NT2/D1 (cell line): ENCODE results near the gene MYRFL.

Source experiments
- SUZ12 ChIP-seq: IDR thresholded peaks from 2 replicates; pipeline ENCODE4 v1.6.1; 2011; ENCODE audit not compliant: insufficient read length, insufficient read depth; ENCODE audit errors: extremely low read depth
- YY1 ChIP-seq: IDR thresholded peaks from 2 replicates; pipeline ENCODE4 v1.6.1; 2011; ENCODE audit not compliant: insufficient read length, insufficient read depth
- ZNF274 ChIP-seq: IDR thresholded peaks from 2 replicates; pipeline ENCODE4 v1.6.1; 2011; ENCODE audit warnings: mild to moderate bottlenecking, low read depth, low read length

DNA sequence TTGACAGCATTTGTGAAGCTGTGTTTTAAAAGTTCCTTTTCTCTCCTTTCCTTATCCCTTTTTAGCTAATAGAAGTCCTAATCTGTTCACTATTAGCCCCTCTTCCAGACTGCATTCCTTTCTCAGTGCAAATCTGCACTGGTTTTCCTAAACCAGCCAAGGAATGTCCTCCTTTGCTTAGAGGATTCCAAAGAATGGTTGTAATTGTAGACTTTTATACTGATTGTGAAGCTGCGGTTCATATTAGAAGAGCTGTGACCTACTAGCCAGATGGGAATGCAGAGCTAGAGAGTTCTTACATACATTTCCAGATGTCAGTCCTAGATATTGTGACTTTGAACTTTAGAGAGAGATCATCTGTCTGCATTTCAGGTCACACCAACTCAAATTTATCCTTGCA, 79.8 kb downstream of the MYRFL start:
- TF ChIP-seq ZNF274 (no peak), SUZ12 (no peak), YY1 (no peak)
